Transverse colon (tissue), 4 donors: ENCODE data around the gene HIF3A. TPM values are rescaled to one million over a fixed set of nuclear protein-coding genes. Genes with fewer than 3 reads are reported as not detected.

Experiments used
- DNase-seq: peaks from one replicate; pipeline ENCODE4 v3.0.0-alpha.2; 2019
- H3K27ac ChIP-seq, 4 donors: fragments of 200-600 bp; sonication (generic); 2 replicates each; pipeline ENCODE4 v1.5.1; 2016 to 2018; ENCODE audit warnings: inconsistent platforms in 4 of 4
- H3K27me3 ChIP-seq: fragments of 200-600 bp; sonication (generic); 2 replicates; pipeline ENCODE4 v1.5.1; 2017; ENCODE audit warnings: inconsistent platforms
- H3K36me3 ChIP-seq, 4 donors: fragments of 200-600 bp; sonication (generic); 2 replicates each; pipeline ENCODE4 v1.5.1; 2017 to 2019; ENCODE audit warnings: inconsistent platforms in 4 of 4
- H3K4me1 ChIP-seq, 4 donors: fragments of 200-600 bp; sonication (generic); 2 replicates each; pipeline ENCODE4 v1.5.1; 2017 to 2020; ENCODE audit warnings: inconsistent platforms in 4 of 4
- H3K4me3 ChIP-seq, 4 donors: fragments of 200-600 bp; sonication (generic); 1 replicate in 1 of 4; 2 replicates in 3 of 4; pipeline versions ENCODE4 v1.5.1 to v1.6.1; 2017 to 2019; ENCODE audit warnings: inconsistent platforms in 4 of 4
- H3K9me3 ChIP-seq, 2 donors: fragments of 200-600 bp; sonication (generic); 2 replicates each; pipeline ENCODE4 v1.5.1; 2017 to 2019; ENCODE audit warnings: inconsistent platforms in 2 of 2
- CTCF ChIP-seq, 5 experiments: fragments of 200-600 bp in 3 of 5; fragments of 450-650 bp in 2 of 5; sonication (generic) in 3 of 5; IDR thresholded peaks; 1 replicate in 2 of 5; 2 replicates in 3 of 5; pipeline ENCODE4 v1.5.1; 2016 to 2017; ENCODE audit warnings: antibody characterized with exemption in 5 of 5, inconsistent platforms in 3 of 5, mild to moderate bottlenecking in 2 of 5, moderate library complexity in 1 of 5
- EP300 ChIP-seq: sonication (generic); formaldehyde crosslinking; IDR thresholded peaks from one replicate; pipeline ENCODE4 v1.6.1; 2017; ENCODE audit warnings: antibody characterized with exemption, low read depth
- POLR2A ChIP-seq: fragments of 450-650 bp; IDR thresholded peaks from one replicate; pipeline ENCODE4 v1.6.1; 2016; ENCODE audit warnings: antibody characterized with exemption, mild to moderate bottlenecking, moderate library complexity
- POLR2AphosphoS5 ChIP-seq, 3 donors: sonication (generic); formaldehyde crosslinking; IDR thresholded peaks; one replicate each; pipeline ENCODE4 v1.6.1; 2016; ENCODE audit warnings: antibody characterized with exemption in 3 of 3
- WGBS, 2 donors: methylation state at CpG; one replicate each; pipeline ENCODE4 v1.1.5; 2018; ENCODE audit warnings: low coverage in 1 of 2; 5-methylcytosine and 5-hydroxymethylcytosine counted together
- in situ Hi-C, 4 donors: fragments of 200-750 bp; cut with MboI; loops; one replicate each; pipeline versions ENCODE4 v1.15.0 to v1.15.1; 2017; ENCODE audit warnings: low sequenced_read_pairs in 3 of 4, low pct_ligation_motif_present in 1 of 4, low pct_unique_long_range_greater_than_20kb in 1 of 4
- intact Hi-C: fragments of 100-400 bp; cut with DNase I; formaldehyde crosslinking; loops from one replicate; pipeline ENCODE4 v1.15.1; 2023; ENCODE audit warnings: low total_unique reads
- total RNA-seq, 4 donors: library from RNA; depleted of rRNA; stranded (reverse); fragments of >200 nt; gene quantifications; one replicate each; pipeline ENCODE4 v1.1.0, GENCODE V29; 2016

The HIF3A gene
- total RNA-seq, 4 donors from 2014 or later = 37.7 to 227 (median 97.5) TPM

GRCh38 chr19:46324277-46324676, 27.4 kb downstream of the HIF3A start:
- no peaks in the 10 kb centered on the region for H3K4me1 ChIP-seq
- TF ChIP-seq POLR2AphosphoS5 (IDR thresholded peaks at IDR 0.05) (no peak), POLR2A (no peak), CTCF (IDR thresholded peaks at IDR 0.05) (no peak), EP300 (no peak)
- H3K36me3 ChIP-seq = peaks cover 0 to 18% (median 6%) of the 10 kb centered on the region in 4 donors
- no peaks in the 10 kb centered on the region for H3K27me3 ChIP-seq
- in situ Hi-C loops (no loop called here), intact Hi-C loops (no loop called here)
- DNase-seq = no peak
- H3K27ac ChIP-seq = no peak overlapping the region
- H3K4me3 ChIP-seq = no peak overlapping the region
- H3K9me3 ChIP-seq = peaks cover 9 to 12% of the 10 kb centered on the region in 2 donors
- 74% methylated on average over 3 of the region's 3 CpGs; no CpG with 5 or more reads in 1 of the 2 donors for WGBS, 2 donors

GRCh38 chr19:46326608-46327007, 29.8 kb downstream of the HIF3A start:
- intact Hi-C loops = no loop called here
- Histone ChIP-seq H3K27me3 (no peaks in the 10 kb centered on the region), H3K4me1 (no peaks in the 10 kb centered on the region), H3K9me3 (peaks cover 9 to 12% of the 10 kb centered on the region in 2 donors), H3K27ac (no peak overlapping the region), H3K4me3 (no peak overlapping the region), H3K36me3 (peaks cover 0 to 20% (median 7%) of the 10 kb centered on the region in 4 donors)
- no peak for DNase-seq
- in situ Hi-C loops = no loop called here
- no peak for TF ChIP-seq CTCF (IDR thresholded peaks at IDR 0.05)
- 87 to 98% methylated on average over 3 to 4 of the region's 4 CpGs for WGBS, 2 donors

GRCh38 chr19:46328079-46328478, 31.2 kb downstream of the HIF3A start:
- intact Hi-C loops = no loop called here
- in situ Hi-C loops = no loop called here
- no peak overlapping the region for H3K27ac ChIP-seq

GRCh38 chr19:46330319-46330918, 33.6 kb downstream of the HIF3A start:
- Histone ChIP-seq H3K4me3 (no peak overlapping the region), H3K4me1 (no peaks in the 10 kb centered on the region), H3K36me3 (peaks cover 0 to 20% (median 9%) of the 10 kb centered on the region in 4 donors), H3K27ac (no peak overlapping the region), H3K27me3 (no peaks in the 10 kb centered on the region), H3K9me3 (peaks cover 9 to 12% of the 10 kb centered on the region in 2 donors)
- DNase-seq = no peak
- in situ Hi-C loops (no loop called here), intact Hi-C loops (no loop called here)
- 76 to 90% methylated on average over 2 of the region's 2 CpGs for WGBS, 2 donors
- TF ChIP-seq EP300 (no peak), POLR2AphosphoS5 (IDR thresholded peaks at IDR 0.05) (no peak), POLR2A (no peak), CTCF (IDR thresholded peaks at IDR 0.05) (no peak)

More at GRCh38 chr19:46328079-46328478, 31.2 kb downstream of the HIF3A start:
- no peak overlapping the region for H3K4me3 ChIP-seq
- H3K27me3 ChIP-seq = no peaks in the 10 kb centered on the region
- H3K4me1 ChIP-seq = no peaks in the 10 kb centered on the region
- 88% methylated on average over 2 of the region's 2 CpGs; no CpG with 5 or more reads in 1 of the 2 donors for WGBS, 2 donors
- peaks cover 0 to 20% (median 9%) of the 10 kb centered on the region in 4 donors for H3K36me3 ChIP-seq
- no peak for DNase-seq
- peaks cover 9 to 12% of the 10 kb centered on the region in 2 donors for H3K9me3 ChIP-seq
- TF ChIP-seq CTCF (IDR thresholded peaks at IDR 0.05) (no peak), POLR2A (no peak), POLR2AphosphoS5 (IDR thresholded peaks at IDR 0.05) (no peak), EP300 (no peak)
